Stimulated activated naive CD8-positive, alpha-beta T cell treated with anti-CD3 and anti-CD28 coated beads, Interleukin-15, amount 100 ng/mL, for 72 hours (primary cell): Measurements from ENCODE around the gene NPC1L1.
"Not testable (repeated sequence)": the region's sequence is repeated elsewhere in the genome, so short reads cannot be mapped to it uniquely, and the experiment has no call there.

Source experiments
- ATAC-seq: fragments of 150-1000 bp; cut with Tn5 transposase; 2 replicates; pipeline ENCODE4 v1.10.0; 2021; ENCODE audit warnings: mild to moderate bottlenecking, moderate library complexity
- DNase-seq, 2 donors: peaks; one replicate each; pipeline ENCODE4 v3.0.0; 2021 to 2022
- H3K27ac Mint-ChIP-seq, 2 donors: one replicate each; pipeline ENCODE4 v1.8.0; 2022; ENCODE audit warnings: mild to moderate bottlenecking in 2 of 2, mixed read lengths in 2 of 2, moderate library complexity in 2 of 2
- H3K27me3 Mint-ChIP-seq: one replicate; pipeline ENCODE4 v1.8.0; 2022; ENCODE audit warnings: mixed read lengths
- H3K4me1 Mint-ChIP-seq: one replicate; pipeline ENCODE4 v1.8.0; 2022; ENCODE audit warnings: mild to moderate bottlenecking, mixed read lengths
- H3K4me3 Mint-ChIP-seq, 2 donors: one replicate each; pipeline ENCODE4 v1.8.0; 2022; ENCODE audit warnings: mild to moderate bottlenecking in 2 of 2, mixed read lengths in 2 of 2, moderate library complexity in 1 of 2
- H3K9me3 Mint-ChIP-seq, 2 donors: one replicate each; pipeline ENCODE4 v1.8.0; 2022; ENCODE audit warnings: mixed read lengths in 2 of 2

Gene NPC1L1

GRCh38 chr7:44506592-44507288 lies 34.4 kb downstream of the NPC1L1 start:
- H3K27ac Mint-ChIP-seq, H3K4me3 Mint-ChIP-seq, H3K27me3 Mint-ChIP-seq, ATAC-seq, DNase-seq: not testable (repeated sequence)
- Mint-ChIP-seq H3K4me1 (peaks cover 11% of the 10 kb centered on the region), H3K9me3 (peaks cover 26 to 36% of the 10 kb centered on the region in 2 donors)

DNA sequence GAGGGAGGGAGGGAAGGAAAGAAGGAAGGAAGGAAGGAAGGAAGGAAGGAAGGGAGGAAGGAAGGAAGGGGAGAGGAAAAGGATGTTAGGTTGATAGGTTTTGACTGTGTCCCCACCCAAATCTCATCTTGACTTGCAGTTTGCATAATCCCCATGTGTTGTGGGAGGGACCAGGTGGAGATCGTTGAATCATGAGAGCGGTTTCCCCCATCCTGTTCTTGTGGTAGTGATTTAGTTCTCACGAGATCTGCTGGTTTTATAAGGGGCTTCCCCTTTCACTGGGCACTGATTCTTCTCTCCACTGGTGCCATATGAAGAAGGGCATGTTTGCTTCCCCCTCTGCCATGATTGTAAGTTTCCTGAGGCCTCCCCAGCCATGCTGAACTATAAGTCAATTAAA lies 35.5 kb downstream of the NPC1L1 start:
- DNase-seq (no peak), ATAC-seq (no peak)
- Mint-ChIP-seq H3K27me3 (no peaks in the 10 kb centered on the region), H3K4me3 (no peak overlapping the region), H3K27ac (no peak overlapping the region), H3K4me1 (peaks cover 11% of the 10 kb centered on the region), H3K9me3 (peaks cover 26 to 36% of the 10 kb centered on the region in 2 donors)

DNA sequence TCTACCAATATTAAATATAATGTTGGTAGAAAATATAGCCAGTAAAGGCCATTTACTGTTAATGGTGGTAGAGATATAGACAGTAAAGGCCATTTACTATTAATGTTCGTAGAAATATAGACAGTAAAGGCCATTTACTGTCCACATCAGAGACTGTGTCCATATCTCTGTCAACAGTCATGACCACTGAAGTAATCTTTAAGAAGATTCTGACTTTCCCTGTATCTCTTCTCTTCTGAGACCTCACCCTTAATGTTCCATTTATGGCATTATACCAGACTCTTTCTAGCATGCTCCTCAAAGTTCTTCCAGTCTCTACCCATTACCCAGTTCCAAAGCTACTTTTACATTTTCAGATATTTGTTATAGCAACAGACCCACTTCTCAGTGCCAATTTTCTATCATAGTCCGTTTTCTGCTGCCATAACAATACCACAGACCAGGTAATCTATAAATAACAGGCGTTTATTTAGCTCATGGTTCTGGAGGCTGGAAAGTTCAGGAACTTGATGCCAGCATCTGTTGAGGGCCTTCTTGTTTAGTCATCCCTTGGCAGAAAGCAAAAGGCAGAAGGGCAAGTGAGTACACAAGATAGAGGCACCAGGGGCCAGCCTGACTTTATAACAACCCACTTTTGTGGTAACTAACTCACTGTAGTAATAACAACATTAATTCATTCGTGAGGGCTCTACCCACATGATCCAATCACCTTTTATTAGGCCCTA lies 42.7 kb downstream of the NPC1L1 start:
- DNase-seq = no peak
- Mint-ChIP-seq H3K4me3 (no peak overlapping the region), H3K9me3 (no peaks in the 10 kb centered on the region), H3K27me3 (no peaks in the 10 kb centered on the region), H3K27ac (no peak overlapping the region), H3K4me1 (no peaks in the 10 kb centered on the region)
- ATAC-seq = no peak

DNA sequence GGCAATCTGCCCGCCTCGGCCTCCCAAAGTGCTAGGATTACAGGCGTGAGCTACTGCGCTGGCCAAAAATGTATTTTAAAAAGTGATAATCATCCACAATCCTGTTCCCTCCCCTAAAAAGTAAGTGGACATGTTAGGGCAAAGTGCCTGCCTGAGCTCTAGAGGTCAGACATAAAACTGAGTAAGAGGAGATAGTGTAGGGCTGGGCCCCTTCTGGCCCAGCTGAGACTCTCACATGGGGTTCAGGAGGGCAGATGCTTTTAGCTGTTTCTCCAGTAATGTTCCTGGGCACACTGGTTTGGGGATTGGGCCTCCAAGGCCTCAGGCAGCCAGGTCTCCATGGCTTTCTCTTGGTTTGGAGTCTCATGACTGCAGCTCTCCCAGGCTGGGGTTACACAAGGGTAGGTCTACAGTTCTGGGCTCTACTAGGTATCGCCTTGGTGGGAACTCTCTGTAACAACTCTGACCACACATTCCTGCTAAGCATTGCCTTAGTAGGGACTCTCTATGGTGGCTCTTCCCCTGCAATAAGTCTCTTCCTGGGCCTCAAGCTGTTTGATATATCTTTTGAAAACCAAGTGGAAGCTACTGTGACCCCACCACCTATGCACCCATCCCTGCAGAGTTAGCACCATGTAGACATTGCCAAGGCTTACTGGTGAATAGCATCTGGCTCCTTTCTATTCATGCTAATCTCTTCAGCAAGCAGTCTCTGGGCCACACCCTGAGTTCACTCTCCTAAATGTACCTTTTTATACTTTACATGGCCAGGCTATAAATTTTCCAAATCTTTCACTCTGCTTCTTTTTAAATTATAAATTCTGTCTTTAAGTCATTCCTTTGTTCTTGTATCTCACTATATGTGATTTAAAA lies 43.7 kb downstream of the NPC1L1 start:
- DNase-seq = no peak
- ATAC-seq = no peak
- Mint-ChIP-seq H3K4me3 (no peak overlapping the region), H3K9me3 (no peaks in the 10 kb centered on the region), H3K27ac (no peak overlapping the region), H3K4me1 (no peaks in the 10 kb centered on the region), H3K27me3 (no peaks in the 10 kb centered on the region)

GRCh38 chr7:44496385-44496784 lies 44.7 kb downstream of the NPC1L1 start:
- Mint-ChIP-seq H3K4me1 (no peaks in the 10 kb centered on the region), H3K27me3 (no peaks in the 10 kb centered on the region), H3K9me3 (no peaks in the 10 kb centered on the region), H3K4me3 (no peak overlapping the region), H3K27ac (no peak overlapping the region)
- ATAC-seq (no peak), DNase-seq (no peak)

GRCh38 chr7:44494960-44495359 lies 46.2 kb downstream of the NPC1L1 start:
- Mint-ChIP-seq H3K9me3 (no peaks in the 10 kb centered on the region), H3K4me1 (no peaks in the 10 kb centered on the region), H3K4me3 (no peak overlapping the region), H3K27ac (no peak overlapping the region), H3K27me3 (no peaks in the 10 kb centered on the region)
- DNase-seq (no peak), ATAC-seq (no peak)

GRCh38 chr7:44491229-44491628 lies 49.9 kb downstream of the NPC1L1 start:
- Mint-ChIP-seq H3K4me1 (peaks cover 34% of the 10 kb centered on the region), H3K27me3 (no peaks in the 10 kb centered on the region), H3K27ac (peak overlapping the region; percentile 97 to 99), H3K4me3 (peak overlapping the region; percentile 78 to 94), H3K9me3 (no peaks in the 10 kb centered on the region)
- DNase-seq (no peak), ATAC-seq (no peak)

GRCh38 chr7:44490351-44491200 lies 50.6 kb downstream of the NPC1L1 start, which contains the start of gene NUDCD3:
Gene NUDCD3, minus strand, starts transcription at chr7:44490658. Its CDS starts 58 bp downstream, at chr7:44490600.
- Mint-ChIP-seq H3K27me3 (no peaks in the 10 kb centered on the region), H3K27ac (peak within 1 kb of the TSS; percentile 97 to 99), H3K9me3 (no peaks in the 10 kb centered on the region), H3K4me1 (peaks cover 40% of the 10 kb centered on the region), H3K4me3 (peak within 1 kb of the TSS; percentile 78 to 94)
- DNase-seq = peak; percentile 77 to 85
- ATAC-seq = peak; percentile 86

DNA sequence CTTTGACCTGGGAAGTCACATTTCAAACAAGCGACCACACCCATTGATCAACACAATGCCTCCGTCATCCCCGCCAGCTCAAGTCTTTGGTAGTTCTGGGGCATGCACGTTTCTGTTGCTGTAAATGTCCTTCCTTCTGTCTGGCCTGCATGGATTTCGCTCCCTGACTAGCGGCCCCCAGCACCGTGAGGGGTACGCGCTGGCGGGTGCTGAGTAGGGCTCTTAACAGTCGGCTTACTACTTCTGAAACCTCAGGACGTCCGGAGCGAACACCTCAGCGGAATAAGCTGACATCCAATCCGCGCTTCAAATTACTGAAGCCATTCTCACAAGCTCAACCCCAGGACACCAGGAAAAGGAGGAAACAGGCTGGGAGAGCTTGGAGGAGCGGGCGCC lies 51.2 kb downstream of the NPC1L1 start:
- Mint-ChIP-seq H3K27me3 (no peaks in the 10 kb centered on the region), H3K4me3 (peak overlapping the region; percentile 78 to 94), H3K4me1 (peaks cover 44% of the 10 kb centered on the region), H3K9me3 (no peaks in the 10 kb centered on the region), H3K27ac (peak overlapping the region; percentile 97 to 99)
- DNase-seq (no peak), ATAC-seq (peak; percentile 69)

- Mint-ChIP-seq H3K27me3 (no peaks in the 10 kb centered on the region), H3K27ac (no peak overlapping the region), H3K4me1 (peaks cover 54% of the 10 kb centered on the region), H3K4me3 (peak overlapping the region; percentile 78 to 94), H3K9me3 (peaks cover 2% of the 10 kb centered on the region in 2 donors)
- ATAC-seq (no peak), DNase-seq (no peak)
These were observed 52.2 kb downstream of the NPC1L1 start for GRCh38 chr7:44488955-44489354.

DNA sequence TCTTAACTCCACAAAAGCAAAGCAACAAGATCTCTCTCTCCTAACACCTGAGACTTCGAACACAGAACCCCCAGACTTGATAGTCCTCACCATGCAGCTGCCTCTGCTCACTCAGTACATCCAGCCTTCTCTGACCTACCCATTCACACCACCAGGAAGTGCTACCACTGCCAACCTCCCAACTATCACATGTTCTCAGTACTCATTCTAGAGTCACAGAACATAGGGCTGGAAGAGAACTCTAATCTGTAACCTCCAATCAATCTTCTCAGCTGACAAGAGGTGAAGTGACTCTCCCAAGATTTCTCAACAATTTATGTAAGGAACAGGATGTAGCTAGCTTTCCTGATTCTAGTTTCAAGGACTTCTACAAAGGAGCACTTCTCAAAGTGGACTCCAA lies 54.4 kb downstream of the NPC1L1 start:
- H3K4me3 Mint-ChIP-seq = peak overlapping the region in 1 of 2 donors; percentile 48
- no peaks in the 10 kb centered on the region for H3K27me3 Mint-ChIP-seq
- ATAC-seq (peak; percentile 38), DNase-seq (no peak)
- H3K9me3 Mint-ChIP-seq = peaks cover 17 to 21% of the 10 kb centered on the region in 2 donors
- peak overlapping the region in 1 of 2 donors; percentile 70 for H3K27ac Mint-ChIP-seq
- H3K4me1 Mint-ChIP-seq = peaks cover 67% of the 10 kb centered on the region

DNA sequence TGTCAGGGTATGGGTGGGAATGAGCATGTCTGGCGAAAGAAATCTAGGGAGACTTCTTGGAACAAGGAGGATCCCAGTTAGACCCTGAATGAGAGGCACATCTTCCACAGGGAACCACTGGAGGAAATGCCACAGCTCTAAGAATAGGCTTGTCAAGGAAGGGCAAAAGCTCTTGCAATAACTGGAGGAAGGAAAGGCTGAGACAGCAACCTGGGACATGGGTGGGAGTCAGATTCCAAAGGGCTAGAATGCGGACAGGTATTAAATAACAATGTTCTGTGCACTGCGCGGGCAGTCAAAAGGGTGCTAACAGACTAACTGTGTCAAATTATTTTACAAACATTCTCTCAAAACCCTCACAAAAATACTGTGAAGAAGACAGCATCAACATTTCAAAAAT lies 55.1 kb downstream of the NPC1L1 start:
- Mint-ChIP-seq H3K27me3 (no peaks in the 10 kb centered on the region), H3K4me1 (peaks cover 67% of the 10 kb centered on the region), H3K27ac (no peak overlapping the region), H3K9me3 (peaks cover 17 to 21% of the 10 kb centered on the region in 2 donors), H3K4me3 (peak overlapping the region in 1 of 2 donors; percentile 37)
- no peak for DNase-seq
- no peak for ATAC-seq

- no peak overlapping the region for H3K4me3 Mint-ChIP-seq
- H3K4me1 Mint-ChIP-seq = peaks cover 67% of the 10 kb centered on the region
- peak overlapping the region in 1 of 2 donors; percentile 3 for H3K27ac Mint-ChIP-seq
These were observed 56.4 kb downstream of the NPC1L1 start for GRCh38 chr7:44484482-44485313.

More at GRCh38 chr7:44484482-44485313, 56.4 kb downstream of the NPC1L1 start:
- Mint-ChIP-seq H3K9me3 (peaks cover 17 to 21% of the 10 kb centered on the region in 2 donors), H3K27me3 (no peaks in the 10 kb centered on the region)
- ATAC-seq (no peak), DNase-seq (no peak)
